ENCODE data around the gene PLCB4.

The PLCB4 gene

GRCh38 chr20:9129756-9130155 is 60.9 kb downstream of the PLCB4 start:
- Histone ChIP-seq H3K14ac (ENCODE audit: low read length) (no peak overlapping the region), H3K9ac (ENCODE audit: low read depth, low read length, poor library complexity) (no peak overlapping the region), H3K18ac (ENCODE audit: low read length) (no peak overlapping the region), H2BK120ac (ENCODE audit: low read depth, low read length) (no peak overlapping the region), H2AFZ (ENCODE audit: low read length) (no peak overlapping the region), H3K4me2 (ENCODE audit: insufficient read depth, low read length, poor library complexity, severe bottlenecking) (no peak overlapping the region), H3K4ac (ENCODE audit: low read length) (no peak overlapping the region), H4K91ac (ENCODE audit: low read depth, low read length, poor library complexity) (no peak overlapping the region), H3K4me1 (ENCODE audit: control insufficient read depth in 2 of 2, insufficient read depth in 1 of 2, low read depth in 1 of 2, low read length in 2 of 2) (peaks cover 0 to 3% of the 10 kb centered on the region in 2 donors), H2AK5ac (ENCODE audit: low read depth, low read length) (no peak overlapping the region), H2BK12ac (ENCODE audit: low read length) (no peak overlapping the region), H3K27me3 (ENCODE audit: control insufficient read depth in 3 of 3, insufficient read depth in 3 of 3, low read depth in 1 of 3, low read length in 3 of 3) (no peaks in the 10 kb centered on the region), H4K8ac (ENCODE audit: low read depth, low read length) (no peak overlapping the region), H3K23ac (ENCODE audit: low read depth, low read length, poor library complexity) (no peak overlapping the region), H2BK5ac (ENCODE audit: low read length) (no peak overlapping the region), H3K79me1 (ENCODE audit: low read depth, low read length) (no peaks in the 10 kb centered on the region), H2BK15ac (ENCODE audit: low read length) (no peak overlapping the region), H3K27ac (replicated peaks; ENCODE audit: low read length) (no peak overlapping the region), H3K36me3 (replicated peaks in 1 of 2; ENCODE audit: control insufficient read depth in 2 of 2, insufficient read depth in 2 of 2, low read length in 2 of 2) (no peaks in the 10 kb centered on the region), H3K4me3 (ENCODE audit: low read length in 2 of 2) (no peak overlapping the region), H3K9me3 (replicated peaks in 1 of 2; ENCODE audit: control insufficient read depth in 2 of 2, insufficient read depth in 1 of 2, low read depth in 1 of 2, low read length in 2 of 2) (peaks cover 4 to 5% of the 10 kb centered on the region in 2 donors)
- WGBS, 2 donors (ENCODE audit: extremely low coverage in 2 of 2, insufficient read length in 2 of 2, insufficient replicate concordance in 1 of 2) = 100% methylated on average over 1 of the region's 3 CpGs; no CpG with 5 or more reads in 1 of the 2 donors
- DNase-seq (ENCODE audit: low spot score) = no peak

GRCh38 chr20:9130521-9130920 is 61.6 kb downstream of the PLCB4 start:
- H3K27me3 ChIP-seq (ENCODE audit: control insufficient read depth in 3 of 3, insufficient read depth in 3 of 3, low read depth in 1 of 3, low read length in 3 of 3) = no peaks in the 10 kb centered on the region
- no peaks in the 10 kb centered on the region for H3K36me3 ChIP-seq (replicated peaks in 1 of 2; ENCODE audit: control insufficient read depth in 2 of 2, insufficient read depth in 2 of 2, low read length in 2 of 2)
- H4K91ac ChIP-seq (ENCODE audit: low read depth, low read length, poor library complexity) = no peak overlapping the region
- H2BK5ac ChIP-seq (ENCODE audit: low read length) = no peak overlapping the region
- no peaks in the 10 kb centered on the region for H3K79me1 ChIP-seq (ENCODE audit: low read depth, low read length)
- peaks cover 4 to 5% of the 10 kb centered on the region in 2 donors for H3K9me3 ChIP-seq (replicated peaks in 1 of 2; ENCODE audit: control insufficient read depth in 2 of 2, insufficient read depth in 1 of 2, low read depth in 1 of 2, low read length in 2 of 2)
- no peak overlapping the region for H4K8ac ChIP-seq (ENCODE audit: low read depth, low read length)
- H3K18ac ChIP-seq (ENCODE audit: low read length) = no peak overlapping the region
- H3K4ac ChIP-seq (ENCODE audit: low read length) = no peak overlapping the region
- no peak for DNase-seq (ENCODE audit: low spot score)
- no peak overlapping the region for H2AK5ac ChIP-seq (ENCODE audit: low read depth, low read length)
- H3K4me1 ChIP-seq (ENCODE audit: control insufficient read depth in 2 of 2, insufficient read depth in 1 of 2, low read depth in 1 of 2, low read length in 2 of 2) = peaks cover 0 to 3% of the 10 kb centered on the region in 2 donors
- no peak overlapping the region for H3K14ac ChIP-seq (ENCODE audit: low read length)
- no peak overlapping the region for H3K9ac ChIP-seq (ENCODE audit: low read depth, low read length, poor library complexity)
- H2AFZ ChIP-seq (ENCODE audit: low read length) = no peak overlapping the region
- H2BK12ac ChIP-seq (ENCODE audit: low read length) = no peak overlapping the region
- no peak overlapping the region for H3K27ac ChIP-seq (replicated peaks; ENCODE audit: low read length)
- no peak overlapping the region for H2BK120ac ChIP-seq (ENCODE audit: low read depth, low read length)
- no peak overlapping the region for H2BK15ac ChIP-seq (ENCODE audit: low read length)
- H3K4me2 ChIP-seq (ENCODE audit: insufficient read depth, low read length, poor library complexity, severe bottlenecking) = no peak overlapping the region
- H3K23ac ChIP-seq (ENCODE audit: low read depth, low read length, poor library complexity) = no peak overlapping the region
- no peak overlapping the region for H3K4me3 ChIP-seq (ENCODE audit: low read length in 2 of 2)
- WGBS, 2 donors (ENCODE audit: extremely low coverage in 2 of 2, insufficient read length in 2 of 2, insufficient replicate concordance in 1 of 2) = no CpG with 5 or more reads among the region's 1 CpG

DNA sequence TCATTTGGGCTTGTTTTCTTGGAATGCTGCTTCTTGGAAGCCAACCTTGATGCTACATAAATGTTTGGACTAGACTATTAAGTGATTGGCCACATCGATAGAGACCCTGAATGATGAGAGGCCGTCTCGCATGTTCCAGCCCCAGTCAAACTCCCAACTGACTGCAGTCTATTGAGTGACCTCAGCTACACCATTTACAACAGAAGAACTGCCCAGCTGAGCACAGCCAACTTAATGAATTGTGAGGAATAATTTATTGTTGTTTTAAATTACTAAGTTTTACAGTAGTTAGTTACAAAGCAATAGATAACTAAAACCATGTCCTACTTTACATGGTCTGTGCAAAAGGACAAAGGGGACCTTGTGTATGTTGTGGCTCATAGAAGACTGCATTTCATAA is 63.0 kb downstream of the PLCB4 start:
- Histone ChIP-seq H3K4me3 (ENCODE audit: low read length in 2 of 2) (no peak overlapping the region), H3K9me3 (replicated peaks in 1 of 2; ENCODE audit: control insufficient read depth in 2 of 2, insufficient read depth in 1 of 2, low read depth in 1 of 2, low read length in 2 of 2) (peaks cover 4 to 5% of the 10 kb centered on the region in 2 donors), H3K4ac (ENCODE audit: low read length) (no peak overlapping the region), H2AK5ac (ENCODE audit: low read depth, low read length) (no peak overlapping the region), H3K27ac (replicated peaks; ENCODE audit: low read length) (no peak overlapping the region), H3K79me1 (ENCODE audit: low read depth, low read length) (no peaks in the 10 kb centered on the region), H4K91ac (ENCODE audit: low read depth, low read length, poor library complexity) (no peak overlapping the region), H3K23ac (ENCODE audit: low read depth, low read length, poor library complexity) (no peak overlapping the region), H3K27me3 (ENCODE audit: control insufficient read depth in 3 of 3, insufficient read depth in 3 of 3, low read depth in 1 of 3, low read length in 3 of 3) (no peaks in the 10 kb centered on the region), H3K18ac (ENCODE audit: low read length) (no peak overlapping the region), H2BK12ac (ENCODE audit: low read length) (no peak overlapping the region), H3K4me2 (ENCODE audit: insufficient read depth, low read length, poor library complexity, severe bottlenecking) (no peak overlapping the region), H2BK120ac (ENCODE audit: low read depth, low read length) (no peak overlapping the region), H3K36me3 (replicated peaks in 1 of 2; ENCODE audit: control insufficient read depth in 2 of 2, insufficient read depth in 2 of 2, low read length in 2 of 2) (no peaks in the 10 kb centered on the region), H3K4me1 (ENCODE audit: control insufficient read depth in 2 of 2, insufficient read depth in 1 of 2, low read depth in 1 of 2, low read length in 2 of 2) (no peaks in the 10 kb centered on the region), H2BK5ac (ENCODE audit: low read length) (no peak overlapping the region), H3K9ac (ENCODE audit: low read depth, low read length, poor library complexity) (no peak overlapping the region), H4K8ac (ENCODE audit: low read depth, low read length) (no peak overlapping the region), H2AFZ (ENCODE audit: low read length) (no peak overlapping the region), H2BK15ac (ENCODE audit: low read length) (no peak overlapping the region), H3K14ac (ENCODE audit: low read length) (no peak overlapping the region)
- WGBS, 2 donors (ENCODE audit: extremely low coverage in 2 of 2, insufficient read length in 2 of 2, insufficient replicate concordance in 1 of 2) = no CpG with 5 or more reads among the region's 3 CpGs
- DNase-seq (ENCODE audit: low spot score) = no peak

GRCh38 chr20:9134346-9134745 is 65.5 kb downstream of the PLCB4 start:
- no peak overlapping the region for H2BK15ac ChIP-seq (ENCODE audit: low read length)
- no peak overlapping the region for H3K4me3 ChIP-seq (ENCODE audit: low read length in 2 of 2)
- H3K14ac ChIP-seq (ENCODE audit: low read length) = no peak overlapping the region
- no peak overlapping the region for H4K91ac ChIP-seq (ENCODE audit: low read depth, low read length, poor library complexity)
- H2BK5ac ChIP-seq (ENCODE audit: low read length) = no peak overlapping the region
- no peak overlapping the region for H3K18ac ChIP-seq (ENCODE audit: low read length)
- H3K27me3 ChIP-seq (ENCODE audit: control insufficient read depth in 3 of 3, insufficient read depth in 3 of 3, low read depth in 1 of 3, low read length in 3 of 3) = no peaks in the 10 kb centered on the region
- no peak overlapping the region for H3K27ac ChIP-seq (replicated peaks; ENCODE audit: low read length)
- H2BK12ac ChIP-seq (ENCODE audit: low read length) = no peak overlapping the region
- DNase-seq (ENCODE audit: low spot score) = no peak
- no peaks in the 10 kb centered on the region for H3K4me1 ChIP-seq (ENCODE audit: control insufficient read depth in 2 of 2, insufficient read depth in 1 of 2, low read depth in 1 of 2, low read length in 2 of 2)
- H3K23ac ChIP-seq (ENCODE audit: low read depth, low read length, poor library complexity) = no peak overlapping the region
- no peak overlapping the region for H2BK120ac ChIP-seq (ENCODE audit: low read depth, low read length)
- peaks cover 4 to 5% of the 10 kb centered on the region in 2 donors for H3K9me3 ChIP-seq (replicated peaks in 1 of 2; ENCODE audit: control insufficient read depth in 2 of 2, insufficient read depth in 1 of 2, low read depth in 1 of 2, low read length in 2 of 2)
- no peak overlapping the region for H3K4ac ChIP-seq (ENCODE audit: low read length)
- no peaks in the 10 kb centered on the region for H3K79me1 ChIP-seq (ENCODE audit: low read depth, low read length)
- H2AK5ac ChIP-seq (ENCODE audit: low read depth, low read length) = no peak overlapping the region
- H3K4me2 ChIP-seq (ENCODE audit: insufficient read depth, low read length, poor library complexity, severe bottlenecking) = no peak overlapping the region
- WGBS, 2 donors (ENCODE audit: extremely low coverage in 2 of 2, insufficient read length in 2 of 2, insufficient replicate concordance in 1 of 2) = no CpG with 5 or more reads among the region's 2 CpGs
- H2AFZ ChIP-seq (ENCODE audit: low read length) = no peak overlapping the region
- H4K8ac ChIP-seq (ENCODE audit: low read depth, low read length) = no peak overlapping the region
- no peak overlapping the region for H3K9ac ChIP-seq (ENCODE audit: low read depth, low read length, poor library complexity)
- no peaks in the 10 kb centered on the region for H3K36me3 ChIP-seq (replicated peaks in 1 of 2; ENCODE audit: control insufficient read depth in 2 of 2, insufficient read depth in 2 of 2, low read length in 2 of 2)
